ENCODE measurements around the gene TRPC4AP. TPM values are rescaled to one million over a fixed set of nuclear protein-coding genes. Genes with fewer than 3 reads are reported as not detected.

The TRPC4AP gene
- total and polyA plus RNA-seq, 10 of the 15 experiments (the other 5 are each of a cell fraction or from before 2014, with no cell fraction given) = 1.1 to 61.7 (median 41.2) TPM

- Histone ChIP-seq H2AFZ (ENCODE audit: control insufficient read depth, low read depth, low read length) (no peak overlapping the region), H3K4me1 (ENCODE audit: control insufficient read depth, insufficient read depth, low read length) (no peaks in the 10 kb centered on the region), H3K36me3 (ENCODE audit: control insufficient read depth in 2 of 2, insufficient read depth in 2 of 2, low read length in 1 of 2) (peaks cover 3 to 23% of the 10 kb centered on the region in 2 experiments; a peak in 3 of 4 replicates), H3K9ac (ENCODE audit: control insufficient read depth, insufficient read depth, low read length) (no peak overlapping the region), H3K9me3 (replicated peaks; ENCODE audit: control insufficient read depth, insufficient read depth, low read length) (no peaks in the 10 kb centered on the region), H4K20me1 (ENCODE audit: control insufficient read depth, insufficient read depth) (no peaks in the 10 kb centered on the region), H3K4me3 (no peak overlapping the region), H3K27me3 (replicated peaks in 1 of 2; ENCODE audit: control insufficient read depth in 2 of 2, insufficient read depth in 2 of 2, low read length in 1 of 2) (no peaks in the 10 kb centered on the region), H3K27ac (ENCODE audit: control insufficient read depth, insufficient read depth) (no peak overlapping the region), H3K4me2 (ENCODE audit: control insufficient read depth, insufficient read depth) (no peak overlapping the region), H3K79me2 (ENCODE audit: control insufficient read depth, insufficient read depth, low read length) (no peaks in the 10 kb centered on the region)
- ChIA-PET RAD21 (ENCODE audit: unreplicated experiment) (no interaction called here), POLR2A (no interaction called here), CTCF (interaction anchor here (0.9 kb wide), 1 partner anchor 10 kb away, joined by 3 read pairs; no protein-coding TSS in a partner anchor), SMC1A (ENCODE audit: uncharacterized antibody, unreplicated experiment) (no interaction called here)
- FAIRE-seq (no peak), DNase-seq (ENCODE audit: low read depth, low spot score) (no peak), ATAC-seq (no peak)
- in situ Hi-C loops (cut with MboI) (no loop called here), intact Hi-C loops (cut with micrococcal nuclease; ENCODE audit: unreplicated experiment) (no loop called here)
- TF ChIP-seq E2F8 (IDR thresholded peaks at IDR 0.05; ENCODE audit: low read depth, partially characterized antibody) = no peak
- TF ChIP-seq IKZF1 (conservative IDR thresholded peaks at IDR 0.05) = no peak
- no peak for TF ChIP-seq TBL1XR1 (IDR thresholded peaks at IDR 0.05; ENCODE audit: low read depth, low read length)
- TF ChIP-seq NRF1 (conservative IDR thresholded peaks at IDR 0.05; ENCODE audit: low read depth, low read length) = no peak
- no peak for TF ChIP-seq ETV6 (conservative IDR thresholded peaks at IDR 0.05 in 1 of 2, IDR thresholded peaks at IDR 0.05 in 1 of 2; ENCODE audit: borderline replicate concordance in 1 of 2, low read depth in 1 of 2)
- TF ChIP-seq GABPA (IDR thresholded peaks at IDR 0.05; ENCODE audit: low read depth) = no peak
- TF ChIP-seq USF1 (IDR thresholded peaks at IDR 0.05; ENCODE audit: borderline replicate concordance, extremely low read length, insufficient read depth, low read depth, low read length) = no peak
- no peak for TF ChIP-seq RB1 (IDR thresholded peaks at IDR 0.05; ENCODE audit: borderline replicate concordance)
- TF ChIP-seq MEF2B (IDR thresholded peaks at IDR 0.05; ENCODE audit: partially characterized antibody, poor library complexity, severe bottlenecking) = no peak
- no peak for TF ChIP-seq BMI1 (IDR thresholded peaks at IDR 0.05; ENCODE audit: borderline replicate concordance)
- TF ChIP-seq BRCA1 (IDR thresholded peaks at IDR 0.05; ENCODE audit: low read depth, low read length) = no peak
- TF ChIP-seq, protein P1, sequence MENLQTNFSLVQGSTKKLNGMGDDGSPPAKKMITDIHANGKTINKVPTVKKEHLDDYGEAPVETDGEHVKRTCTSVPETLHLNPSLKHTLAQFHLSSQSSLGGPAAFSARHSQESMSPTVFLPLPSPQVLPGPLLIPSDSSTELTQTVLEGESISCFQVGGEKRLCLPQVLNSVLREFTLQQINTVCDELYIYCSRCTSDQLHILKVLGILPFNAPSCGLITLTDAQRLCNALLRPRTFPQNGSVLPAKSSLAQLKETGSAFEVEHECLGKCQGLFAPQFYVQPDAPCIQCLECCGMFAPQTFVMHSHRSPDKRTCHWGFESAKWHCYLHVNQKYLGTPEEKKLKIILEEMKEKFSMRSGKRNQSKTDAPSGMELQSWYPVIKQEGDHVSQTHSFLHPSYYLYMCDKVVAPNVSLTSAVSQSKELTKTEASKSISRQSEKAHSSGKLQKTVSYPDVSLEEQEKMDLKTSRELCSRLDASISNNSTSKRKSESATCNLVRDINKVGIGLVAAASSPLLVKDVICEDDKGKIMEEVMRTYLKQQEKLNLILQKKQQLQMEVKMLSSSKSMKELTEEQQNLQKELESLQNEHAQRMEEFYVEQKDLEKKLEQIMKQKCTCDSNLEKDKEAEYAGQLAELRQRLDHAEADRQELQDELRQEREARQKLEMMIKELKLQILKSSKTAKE (IDR thresholded peaks at IDR 0.05; ENCODE audit: low read depth, poor library complexity, severe bottlenecking) = no peak
- BruUV-seq (replicated peaks) = no TSS peak
- WGBS (ENCODE audit: insufficient coverage, insufficient replicate concordance, low lambda C conversion rate, missing lambda C conversion rate) = 95% methylated on average over 6 of the region's 6 CpGs
These were observed 42.3 kb upstream of the TRPC4AP start for GRCh38 chr20:35134880-35135279.

All from GM12878 (cell line).